Kidney epithelial cell (primary cell): ENCODE results near the gene LRRC27. TPM values are rescaled to one million over a fixed set of nuclear protein-coding genes. Genes with fewer than 3 reads are reported as not detected.

Experiments used
- DNase-seq: peaks from one replicate; pipeline ENCODE4 v3.0.0-alpha.2; 2010; ENCODE audit warnings: low read depth
- H3K27me3 ChIP-seq: 2 replicates; pipeline ENCODE4 v1.6.0; 2011; ENCODE audit warnings: low read length; ENCODE audit not compliant: control insufficient read depth, insufficient read depth
- H3K36me3 ChIP-seq: 2 replicates; pipeline ENCODE4 v1.5.1; 2011; ENCODE audit warnings: low read length; ENCODE audit not compliant: control insufficient read depth, insufficient read depth
- H3K4me3 ChIP-seq: 2 replicates; pipeline ENCODE4 v1.5.1; 2011; ENCODE audit warnings: low read depth, mild to moderate bottlenecking, control low read depth, low read length
- total RNA-seq: library from RNA; depleted of rRNA; stranded (reverse); fragments of >200 nt; gene quantifications from 2 replicates; pipeline ENCODE4 v1.2.3, GENCODE V29; 2015
- TF ChIP-seq, protein P1 (sequence below): IDR thresholded peaks from 2 replicates; pipeline ENCODE4 v1.5.1; 2011; ENCODE audit warnings: mild to moderate bottlenecking, moderate library complexity, low read length, control low read depth, inconsistent platforms; ENCODE audit not compliant: insufficient read depth, poor library complexity, severe bottlenecking

LRRC27 gene
- total RNA-seq, result 8.1 and 13.3 TPM in 2 replicates

DNA sequence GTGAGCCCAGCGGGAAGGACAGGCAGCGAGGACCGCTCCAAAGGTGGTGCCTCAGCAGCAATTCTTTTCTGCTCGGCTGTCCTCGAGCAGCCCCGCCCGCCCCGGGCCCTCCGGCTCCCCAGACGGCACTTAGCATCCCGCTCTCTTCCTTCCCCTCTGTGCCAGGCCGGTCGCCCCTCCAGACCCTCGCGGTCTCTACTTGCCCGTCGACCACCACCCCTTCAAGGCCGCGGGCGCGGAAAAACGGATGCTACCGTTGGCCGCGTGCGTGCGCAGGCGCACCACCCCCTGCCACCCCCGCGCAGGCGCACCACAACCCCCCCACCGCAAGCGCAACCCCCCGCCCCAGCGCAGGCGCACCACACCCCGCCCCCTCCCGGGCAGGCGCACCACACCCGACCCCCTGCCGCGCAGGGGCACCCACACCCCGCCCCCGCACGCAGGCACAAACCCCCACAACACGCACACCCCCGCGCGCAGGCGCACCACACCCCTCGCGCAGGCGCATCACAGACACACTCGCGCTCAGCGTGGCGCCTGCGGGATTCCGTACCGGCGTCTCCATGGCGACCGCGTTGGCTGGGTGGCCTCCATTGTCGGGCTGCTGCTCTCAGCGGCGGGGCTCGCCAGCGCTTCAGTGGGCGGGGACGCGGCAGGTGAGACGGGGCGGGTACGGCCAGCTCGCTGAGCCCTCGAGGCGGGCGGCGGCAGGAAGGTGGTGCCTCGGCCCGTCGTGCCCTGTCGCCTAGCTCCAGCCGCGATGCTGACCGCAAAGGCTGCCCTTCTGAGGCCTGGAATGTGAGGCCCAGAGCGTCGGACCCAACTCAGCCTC lies at the start of gene LRRC27:
LRRC27 (plus strand) TSS at position 593 of the 832 bp plus-strand sequence. CDS start 1,332 bp downstream, outside the sequence.
- Histone ChIP-seq H3K27me3 (no peaks in the 10 kb centered on the region), H3K4me3 (peak within 1 kb of the TSS; percentile 81), H3K36me3 (no peaks in the 10 kb centered on the region)
- peak; percentile 85 for DNase-seq
- TF ChIP-seq, protein P1, sequence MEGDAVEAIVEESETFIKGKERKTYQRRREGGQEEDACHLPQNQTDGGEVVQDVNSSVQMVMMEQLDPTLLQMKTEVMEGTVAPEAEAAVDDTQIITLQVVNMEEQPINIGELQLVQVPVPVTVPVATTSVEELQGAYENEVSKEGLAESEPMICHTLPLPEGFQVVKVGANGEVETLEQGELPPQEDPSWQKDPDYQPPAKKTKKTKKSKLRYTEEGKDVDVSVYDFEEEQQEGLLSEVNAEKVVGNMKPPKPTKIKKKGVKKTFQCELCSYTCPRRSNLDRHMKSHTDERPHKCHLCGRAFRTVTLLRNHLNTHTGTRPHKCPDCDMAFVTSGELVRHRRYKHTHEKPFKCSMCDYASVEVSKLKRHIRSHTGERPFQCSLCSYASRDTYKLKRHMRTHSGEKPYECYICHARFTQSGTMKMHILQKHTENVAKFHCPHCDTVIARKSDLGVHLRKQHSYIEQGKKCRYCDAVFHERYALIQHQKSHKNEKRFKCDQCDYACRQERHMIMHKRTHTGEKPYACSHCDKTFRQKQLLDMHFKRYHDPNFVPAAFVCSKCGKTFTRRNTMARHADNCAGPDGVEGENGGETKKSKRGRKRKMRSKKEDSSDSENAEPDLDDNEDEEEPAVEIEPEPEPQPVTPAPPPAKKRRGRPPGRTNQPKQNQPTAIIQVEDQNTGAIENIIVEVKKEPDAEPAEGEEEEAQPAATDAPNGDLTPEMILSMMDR, result no peak

- Histone ChIP-seq H3K27me3 (peaks cover 31% of the 10 kb centered on the region), H3K4me3 (no peak overlapping the region), H3K36me3 (no peaks in the 10 kb centered on the region)
- no peak for DNase-seq
- TF ChIP-seq, protein P1, result no peak
Observed at GRCh38 chr10:132282667-132283603, 49.1 kb upstream of the LRRC27 start.

DNA sequence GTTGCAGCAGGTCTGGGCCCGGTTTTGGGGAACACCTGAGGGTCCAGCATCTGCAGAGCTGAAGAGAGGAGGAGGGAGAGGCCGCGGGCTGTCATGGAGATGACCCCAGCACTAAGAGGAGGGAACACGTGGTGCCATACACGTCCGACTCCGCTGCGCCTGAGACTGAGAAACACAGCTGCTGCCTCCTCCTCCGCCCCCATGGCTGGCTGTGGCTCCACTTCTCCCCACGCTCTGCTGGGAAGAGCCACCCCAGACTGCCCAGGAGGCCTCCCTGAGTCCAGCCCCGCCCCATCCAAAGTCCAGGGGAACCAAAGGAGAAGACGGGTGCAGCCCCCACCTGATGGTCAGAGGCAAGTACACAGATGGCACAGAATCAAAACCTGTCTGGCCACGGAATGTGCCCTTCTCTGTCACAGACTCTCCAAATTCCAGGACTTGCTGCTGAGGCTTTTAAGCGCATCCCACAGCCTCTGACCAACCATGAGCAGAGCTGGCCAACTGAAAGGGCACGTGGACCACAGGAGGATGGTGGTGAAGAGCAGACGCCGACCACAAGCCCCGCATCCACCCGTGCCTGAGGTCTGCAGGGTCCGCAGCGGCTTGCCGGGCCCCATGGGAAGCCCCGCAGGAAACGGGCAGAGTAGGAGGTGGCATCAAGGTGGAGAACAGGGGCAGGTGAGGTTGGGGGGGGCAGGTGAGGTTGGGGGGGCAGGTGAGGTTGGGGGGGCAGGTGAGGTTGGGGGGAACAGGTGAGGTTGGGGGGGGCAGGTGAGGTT lies 48.2 kb upstream of the LRRC27 start:
- no peak for DNase-seq
- peaks cover 31% of the 10 kb centered on the region for H3K27me3 ChIP-seq
- TF ChIP-seq, protein P1, result no peak
- H3K4me3 ChIP-seq, result no peak overlapping the region
- no peaks in the 10 kb centered on the region for H3K36me3 ChIP-seq

GRCh38 chr10:132289439-132289838 lies 42.6 kb upstream of the LRRC27 start:
- TF ChIP-seq, protein P1, result no peak
- no peak for DNase-seq
- Histone ChIP-seq H3K4me3 (no peak overlapping the region), H3K27me3 (peaks cover 9% of the 10 kb centered on the region), H3K36me3 (no peaks in the 10 kb centered on the region)

DNA sequence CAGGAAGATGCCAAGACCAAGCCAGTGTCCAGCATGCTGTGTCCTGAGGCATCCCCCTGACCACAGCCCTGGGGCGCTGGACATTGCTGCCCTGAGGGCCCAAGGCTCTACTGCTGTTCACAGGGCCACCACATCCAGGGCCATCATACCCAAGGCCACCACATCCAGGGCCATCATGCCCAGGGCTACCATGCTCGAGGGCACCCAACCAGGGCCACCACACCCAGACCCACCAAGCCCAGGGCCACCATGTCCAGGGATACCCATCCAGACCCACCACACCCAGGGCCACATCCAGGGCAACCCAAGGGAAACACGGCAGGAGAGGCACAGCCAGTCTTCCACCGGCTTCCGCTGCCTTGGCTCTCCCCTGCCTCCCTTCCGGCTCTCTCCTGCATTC lies 41.4 kb upstream of the LRRC27 start:
- no peak for DNase-seq
- H3K36me3 ChIP-seq, result no peaks in the 10 kb centered on the region
- H3K4me3 ChIP-seq, result no peak overlapping the region
- peaks cover 8% of the 10 kb centered on the region for H3K27me3 ChIP-seq
- TF ChIP-seq, protein P1, result no peak
